GM12892 (cell line): ENCODE results near the gene GPR61. TPM values are rescaled to one million over a fixed set of nuclear protein-coding genes. Genes with fewer than 3 reads are reported as not detected.

Experiments used
- DNase-seq: peaks from one replicate; pipeline ENCODE4 v3.0.0; 2011; ENCODE audit not compliant: insufficient read length
- FAIRE-seq: peaks from 2 replicates; lab custom pipeline; 2011; peaks lifted over from hg19 to GRCh38; lab: Jason Lieb, UNC
- POLR2A ChIP-seq: IDR thresholded peaks from 2 replicates; pipeline ENCODE4 v1.6.1; 2011; ENCODE audit warnings: low read depth, low read length, control low read depth
- POLR2AphosphoS5 ChIP-seq: IDR thresholded peaks from 2 replicates; pipeline ENCODE4 v1.6.1; 2011; ENCODE audit warnings: low read depth, low read length, control low read depth
- TAF1 ChIP-seq: IDR thresholded peaks from 2 replicates; pipeline ENCODE4 v1.6.1; 2011; ENCODE audit warnings: low read depth, mild to moderate bottlenecking, control low read depth, low read length, borderline replicate concordance
- polyA plus RNA-seq: library from polyadenylated mRNA; unstranded; fragments of >200 nt; gene quantifications from one replicate; pipeline ENCODE4 v1.2.1, GENCODE V29; 2012; ENCODE audit warnings: missing spikeins, inconsistent platforms; ENCODE audit not compliant: missing spikeins

Gene GPR61
- polyA plus RNA-seq = 0.47 TPM

- DNase-seq (no peak), FAIRE-seq (no peak)
- no peak for TF ChIP-seq TAF1
- TF ChIP-seq POLR2AphosphoS5 = no peak
- TF ChIP-seq POLR2A = no peak
These were observed at the start of gene GPR61 for GRCh38 chr1:109539676-109540075. GPR61 (plus strand) TSS chr1:109539872; CDS start chr1:109543023, 3,151 bp downstream.

- TF ChIP-seq TAF1 (no peak), POLR2A (no peak), POLR2AphosphoS5 (no peak)
- no peak for DNase-seq
- FAIRE-seq = peak; percentile 89
These were observed 49.4 kb upstream of the GPR61 start for GRCh38 chr1:109490029-109490933.

GRCh38 chr1:109490934-109491302, 48.8 kb upstream of the GPR61 start:
- DNase-seq = no peak
- FAIRE-seq = no peak
- TF ChIP-seq TAF1 = no peak
- no peak for TF ChIP-seq POLR2AphosphoS5
- TF ChIP-seq POLR2A = no peak

GRCh38 chr1:109491372-109491771, 48.3 kb upstream of the GPR61 start:
- TF ChIP-seq POLR2A = no peak
- no peak for TF ChIP-seq POLR2AphosphoS5
- no peak for TF ChIP-seq TAF1
- no peak for FAIRE-seq
- DNase-seq = no peak

GRCh38 chr1:109492779-109493178, 46.9 kb upstream of the GPR61 start:
- no peak for FAIRE-seq

GRCh38 chr1:109493227-109493626, 46.4 kb upstream of the GPR61 start:
- no peak for FAIRE-seq
- DNase-seq = no peak
- TF ChIP-seq POLR2AphosphoS5 (no peak), TAF1 (no peak), POLR2A (no peak)

More at GRCh38 chr1:109492779-109493178, 46.9 kb upstream of the GPR61 start:
- TF ChIP-seq POLR2AphosphoS5 (no peak), TAF1 (no peak), POLR2A (no peak)
- DNase-seq = no peak

- peak; percentile 93 for DNase-seq
- peak; percentile 90 for TF ChIP-seq POLR2A
- TF ChIP-seq TAF1 = peak; percentile 23; the same call in 1 of the 2 replicates
- peak; percentile 89 for TF ChIP-seq POLR2AphosphoS5
These were observed 45.7 kb upstream of the GPR61 start, which contains the start of gene CYB561D1 for GRCh38 chr1:109493805-109494539. CYB561D1 (plus strand) TSS chr1:109494094; CDS start chr1:109494140, 46 bp downstream.

GRCh38 chr1:109495738-109496137, 43.9 kb upstream of the GPR61 start:
- no peak for FAIRE-seq
- no peak for DNase-seq
- TF ChIP-seq POLR2AphosphoS5 (no peak), TAF1 (no peak), POLR2A (no peak)

More at GRCh38 chr1:109493805-109494539, 45.7 kb upstream of the GPR61 start, which contains the start of gene CYB561D1:
- peak; percentile 95 for FAIRE-seq

- DNase-seq = no peak
- TF ChIP-seq POLR2A (no peak), POLR2AphosphoS5 (no peak), TAF1 (no peak)
- no peak for FAIRE-seq
These were observed 42.1 kb upstream of the GPR61 start for GRCh38 chr1:109497449-109498160.

- FAIRE-seq = no peak
- no peak for DNase-seq
- TF ChIP-seq POLR2AphosphoS5 (no peak), POLR2A (no peak), TAF1 (no peak)
These were observed 41.4 kb upstream of the GPR61 start for GRCh38 chr1:109498161-109498801.
